Measurements from ENCODE around the gene RSAD2. TPM values are rescaled to one million over a fixed set of nuclear protein-coding genes. Genes with fewer than 3 reads are reported as not detected.

Gene RSAD2
- total and polyA plus RNA-seq, 12 donors = 1.6 to 16.1 (median 5.4) TPM

DNA sequence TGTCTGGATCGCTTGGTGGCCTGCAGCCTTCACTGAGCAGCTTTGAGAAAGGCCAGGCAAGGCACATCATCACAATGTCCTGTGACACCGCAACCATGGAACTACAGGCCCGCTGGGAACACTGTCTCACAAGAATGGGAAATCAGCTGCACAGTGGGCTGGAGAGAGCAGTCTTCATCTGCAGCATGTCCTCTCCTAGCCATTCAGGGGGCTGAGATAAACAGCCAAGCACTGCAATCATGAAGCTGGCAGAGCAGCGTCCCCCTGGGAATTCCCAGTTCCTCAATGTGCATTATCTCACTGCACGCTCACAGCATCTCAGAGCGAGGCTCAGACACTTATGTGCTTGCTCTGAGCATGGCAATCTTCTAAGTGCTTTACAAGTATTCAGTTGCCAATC, 13.8 kb upstream of the RSAD2 start:
- ATAC-seq (peak; percentile 21 to 83 (median 52)), DNase-seq (peak; percentile 29 to 61)
- H3K9me3 ChIP-seq = peaks cover 0 to 19% (median 2%) of the 10 kb centered on the region in 11 donors
- peaks cover 0 to 49% (median 15%) of the 10 kb centered on the region in 9 donors for H3K36me3 ChIP-seq
- H3K27ac ChIP-seq = peak overlapping the region in 5 of 10 donors; percentile 13 to 99 (median 91)
- intact Hi-C loops (cut with DNase I) = loop anchor here in 1 of 10 donors (5.0 kb wide), 1 partner anchor 36 kb away; no protein-coding TSS in a partner anchor
- TF ChIP-seq, protein P1, sequence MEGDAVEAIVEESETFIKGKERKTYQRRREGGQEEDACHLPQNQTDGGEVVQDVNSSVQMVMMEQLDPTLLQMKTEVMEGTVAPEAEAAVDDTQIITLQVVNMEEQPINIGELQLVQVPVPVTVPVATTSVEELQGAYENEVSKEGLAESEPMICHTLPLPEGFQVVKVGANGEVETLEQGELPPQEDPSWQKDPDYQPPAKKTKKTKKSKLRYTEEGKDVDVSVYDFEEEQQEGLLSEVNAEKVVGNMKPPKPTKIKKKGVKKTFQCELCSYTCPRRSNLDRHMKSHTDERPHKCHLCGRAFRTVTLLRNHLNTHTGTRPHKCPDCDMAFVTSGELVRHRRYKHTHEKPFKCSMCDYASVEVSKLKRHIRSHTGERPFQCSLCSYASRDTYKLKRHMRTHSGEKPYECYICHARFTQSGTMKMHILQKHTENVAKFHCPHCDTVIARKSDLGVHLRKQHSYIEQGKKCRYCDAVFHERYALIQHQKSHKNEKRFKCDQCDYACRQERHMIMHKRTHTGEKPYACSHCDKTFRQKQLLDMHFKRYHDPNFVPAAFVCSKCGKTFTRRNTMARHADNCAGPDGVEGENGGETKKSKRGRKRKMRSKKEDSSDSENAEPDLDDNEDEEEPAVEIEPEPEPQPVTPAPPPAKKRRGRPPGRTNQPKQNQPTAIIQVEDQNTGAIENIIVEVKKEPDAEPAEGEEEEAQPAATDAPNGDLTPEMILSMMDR (IDR thresholded peaks at IDR 0.05) = no peak
- peaks cover 0 to 37% (median 33%) of the 10 kb centered on the region in 9 donors for H3K4me1 ChIP-seq
- 21 to 23% methylated on average over 6 of the region's 6 CpGs for WGBS, 2 donors
- H3K27me3 ChIP-seq = no peaks in the 10 kb centered on the region
- H3K4me3 ChIP-seq = peak overlapping the region in 7 of 10 donors; percentile 68 to 97 (median 88)

DNA sequence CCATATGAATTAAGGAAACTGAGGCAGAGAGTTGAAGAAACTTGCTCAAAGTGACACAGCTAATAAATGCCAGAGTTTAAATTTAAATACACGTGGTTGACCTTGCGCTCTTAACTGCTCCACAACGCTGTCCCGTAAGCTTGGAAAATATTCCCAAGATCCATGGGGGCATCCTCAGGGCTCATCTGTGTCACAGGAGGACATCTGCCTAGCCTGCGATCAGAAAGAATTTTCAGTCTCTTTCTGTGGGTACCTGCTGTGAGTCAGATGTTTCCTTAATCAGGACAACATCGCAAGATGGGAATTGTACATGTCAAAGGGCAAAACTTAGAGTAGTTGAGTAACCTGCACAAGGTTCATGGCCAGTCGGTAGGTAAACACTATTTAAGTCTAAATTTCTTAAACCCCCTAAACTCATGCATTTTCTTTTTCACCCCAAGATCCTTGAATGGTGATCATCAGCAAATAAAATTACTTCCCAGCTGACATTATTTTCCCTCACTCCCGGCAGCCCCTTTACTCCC, 13.3 kb upstream of the RSAD2 start:
- ATAC-seq (no peak), DNase-seq (no peak)
- Histone ChIP-seq H3K36me3 (peaks cover 0 to 44% (median 15%) of the 10 kb centered on the region in 9 donors), H3K4me1 (peaks cover 0 to 37% (median 33%) of the 10 kb centered on the region in 9 donors), H3K9me3 (peaks cover 0 to 14% (median 0%) of the 10 kb centered on the region in 11 donors), H3K4me3 (peak overlapping the region in 9 of 10 donors; percentile 68 to 97 (median 81)), H3K27me3 (no peaks in the 10 kb centered on the region), H3K27ac (peak overlapping the region in 8 of 10 donors; percentile 87 to 99 (median 93))
- intact Hi-C loops (cut with DNase I) = loop anchor here in 1 of 10 donors (5.0 kb wide), 1 partner anchor 37 kb away; no protein-coding TSS in a partner anchor
- WGBS, 2 donors = 49 to 51% methylated on average over 8 of the region's 8 CpGs
- TF ChIP-seq, protein P1 (IDR thresholded peaks at IDR 0.05) = no peak

DNA sequence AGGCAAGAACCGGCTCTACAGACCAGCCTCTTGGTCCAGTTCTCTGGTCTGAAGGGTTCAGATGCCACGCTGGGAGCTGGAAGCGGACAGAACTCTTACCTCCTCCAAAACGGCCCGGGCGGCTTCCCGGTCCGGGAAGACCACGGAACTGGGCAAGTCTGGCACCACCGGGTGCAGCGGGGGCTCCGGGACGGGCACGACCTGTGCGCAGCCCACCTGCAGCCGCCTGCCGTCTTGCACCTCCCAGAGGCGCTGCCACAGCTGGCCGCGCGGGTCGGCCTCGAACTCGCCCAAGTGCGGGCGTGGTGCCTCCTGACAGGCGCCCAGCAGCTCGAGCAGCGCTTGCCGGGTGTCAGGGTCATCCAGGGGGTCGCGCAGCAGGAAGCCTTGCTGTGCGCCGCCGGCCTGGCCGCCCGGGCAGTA, 12.6 kb upstream of the RSAD2 start:
- Histone ChIP-seq H3K4me3 (peak overlapping the region; percentile 54 to 97 (median 81)), H3K36me3 (peaks cover 0 to 38% (median 11%) of the 10 kb centered on the region in 9 donors), H3K27me3 (no peaks in the 10 kb centered on the region), H3K27ac (peak overlapping the region; percentile 79 to 99 (median 92)), H3K4me1 (peaks cover 0 to 37% (median 33%) of the 10 kb centered on the region in 9 donors), H3K9me3 (peaks cover 0 to 8% (median 0%) of the 10 kb centered on the region in 11 donors)
- 7 to 8% methylated on average over 36 to 37 of the region's 37 CpGs for WGBS, 2 donors
- ATAC-seq (peak in 1 of 8 donors; percentile 4), DNase-seq (peak in 1 of 2 donors; percentile 53)
- intact Hi-C loops (cut with DNase I) = loop anchor here in 1 of 10 donors (5.0 kb wide), 1 partner anchor 38 kb away; no protein-coding TSS in a partner anchor
- TF ChIP-seq, protein P1 (IDR thresholded peaks at IDR 0.05) = no peak

DNA sequence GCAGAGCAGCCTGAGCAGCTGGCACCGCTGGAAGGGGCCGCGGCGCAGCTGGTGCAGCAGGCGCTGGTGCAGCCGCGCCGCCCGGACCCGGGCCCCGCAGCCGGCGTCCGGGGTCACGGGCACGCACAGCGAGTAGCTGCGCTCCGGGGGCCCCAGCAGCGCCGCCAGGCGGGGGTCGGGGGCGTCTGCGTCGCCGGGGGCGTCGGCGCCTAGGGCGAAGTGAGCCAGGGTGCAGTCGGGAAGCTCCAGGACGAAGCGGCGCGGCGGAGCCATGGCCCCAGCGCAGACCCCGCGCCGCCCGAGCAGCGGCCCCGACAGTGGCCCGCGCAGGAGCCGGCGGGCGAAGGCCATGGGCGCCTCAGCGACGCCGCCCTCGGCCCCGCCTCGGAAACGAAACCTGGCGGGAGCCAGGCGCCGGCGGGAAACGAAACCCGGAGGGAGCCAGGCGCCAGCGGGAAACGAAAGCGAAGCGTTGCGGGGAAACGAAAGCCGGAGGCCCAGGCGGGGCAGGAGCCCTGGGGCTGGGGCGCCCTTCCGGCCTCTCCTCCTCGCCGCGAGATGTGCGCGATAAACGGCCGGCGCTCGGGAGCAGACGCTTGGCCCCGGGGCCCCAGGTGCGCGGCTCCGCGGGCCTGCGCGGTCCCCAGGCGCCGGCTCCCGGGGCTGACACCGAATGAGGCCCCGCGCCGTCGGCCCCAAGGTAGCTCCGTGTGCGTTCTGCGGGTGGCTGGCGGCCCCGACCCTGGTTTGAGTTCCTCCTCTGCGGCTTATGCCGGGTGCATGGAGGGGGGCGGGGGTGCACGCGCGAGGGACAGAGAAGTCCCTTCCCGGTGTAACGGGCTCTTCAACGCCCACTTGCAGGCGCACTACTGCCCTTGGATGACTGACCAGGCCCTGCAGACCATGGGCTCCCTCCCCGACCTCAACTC, 12.0 kb upstream of the RSAD2 start, which contains the start of gene CMPK2:
CMPK2 (minus strand) TSS at position 562 of the 929 bp plus-strand sequence; CDS start at position 351, 211 bp downstream.
- Histone ChIP-seq H3K4me1 (peaks cover 0 to 37% (median 33%) of the 10 kb centered on the region in 9 donors), H3K4me3 (peak within 1 kb of the TSS; percentile 54 to 97 (median 81)), H3K27me3 (no peaks in the 10 kb centered on the region), H3K9me3 (peaks cover 0 to 2% (median 0%) of the 10 kb centered on the region in 11 donors), H3K36me3 (peaks cover 0 to 31% (median 7%) of the 10 kb centered on the region in 9 donors), H3K27ac (peak within 1 kb of the TSS; percentile 79 to 99 (median 92))
- TF ChIP-seq, protein P1 (IDR thresholded peaks at IDR 0.05) = peak in 6 of 9 donors; percentile 13 to 47 (median 34)
- 0% methylated on average over 102 to 115 of the region's 115 CpGs for WGBS, 2 donors
- DNase-seq = peak; percentile 76 to 81
- intact Hi-C loops (cut with DNase I) = no loop called here
- peak; percentile 74 to 88 (median 82) for ATAC-seq
